Gastroesophageal sphincter (tissue), 3 donors: ENCODE data around the gene FREM1.

ENCODE experiments used
- EP300 ChIP-seq: sonication (generic); formaldehyde crosslinking; IDR thresholded peaks from one replicate; pipeline ENCODE4 v1.6.1; 2017; ENCODE audit warnings: antibody characterized with exemption, mild to moderate bottlenecking
- POLR2A ChIP-seq, 2 donors: fragments of 450-650 bp; IDR thresholded peaks; one replicate each; pipeline ENCODE4 v1.6.1; 2017; ENCODE audit warnings: antibody characterized with exemption in 2 of 2, mild to moderate bottlenecking in 2 of 2, moderate library complexity in 1 of 2
- TF ChIP-seq, protein P1 (sequence below), 4 experiments: fragments of 200-600 bp in 2 of 4; fragments of 450-650 bp in 2 of 4; sonication (generic) in 1 of 4; IDR thresholded peaks; one replicate each; pipeline ENCODE4 v1.5.1; 2017 to 2019; ENCODE audit warnings: antibody characterized with exemption in 4 of 4, mild to moderate bottlenecking in 2 of 4, moderate library complexity in 2 of 4

DNA sequence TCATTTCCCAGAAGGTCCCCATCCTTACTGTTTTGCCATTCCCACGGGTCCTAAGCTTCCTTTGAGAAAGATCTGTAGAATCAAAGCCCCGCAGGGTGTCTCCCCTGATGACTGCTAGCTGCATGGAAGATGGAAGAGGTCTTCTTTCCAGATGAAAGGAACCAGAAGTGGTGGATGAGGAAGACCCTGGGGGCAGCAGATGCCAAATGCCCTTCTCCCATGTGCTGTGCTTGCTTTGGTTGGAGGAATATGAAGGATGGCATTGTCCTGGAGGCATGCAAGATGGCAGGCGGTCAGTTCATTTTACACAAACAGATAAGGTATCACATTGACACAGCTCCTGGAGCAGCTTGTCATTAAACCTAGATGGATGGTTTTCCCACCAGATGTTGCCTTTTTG is 161.9 kb downstream of the FREM1 start:
- TF ChIP-seq EP300: no peak
- TF ChIP-seq, protein P1, sequence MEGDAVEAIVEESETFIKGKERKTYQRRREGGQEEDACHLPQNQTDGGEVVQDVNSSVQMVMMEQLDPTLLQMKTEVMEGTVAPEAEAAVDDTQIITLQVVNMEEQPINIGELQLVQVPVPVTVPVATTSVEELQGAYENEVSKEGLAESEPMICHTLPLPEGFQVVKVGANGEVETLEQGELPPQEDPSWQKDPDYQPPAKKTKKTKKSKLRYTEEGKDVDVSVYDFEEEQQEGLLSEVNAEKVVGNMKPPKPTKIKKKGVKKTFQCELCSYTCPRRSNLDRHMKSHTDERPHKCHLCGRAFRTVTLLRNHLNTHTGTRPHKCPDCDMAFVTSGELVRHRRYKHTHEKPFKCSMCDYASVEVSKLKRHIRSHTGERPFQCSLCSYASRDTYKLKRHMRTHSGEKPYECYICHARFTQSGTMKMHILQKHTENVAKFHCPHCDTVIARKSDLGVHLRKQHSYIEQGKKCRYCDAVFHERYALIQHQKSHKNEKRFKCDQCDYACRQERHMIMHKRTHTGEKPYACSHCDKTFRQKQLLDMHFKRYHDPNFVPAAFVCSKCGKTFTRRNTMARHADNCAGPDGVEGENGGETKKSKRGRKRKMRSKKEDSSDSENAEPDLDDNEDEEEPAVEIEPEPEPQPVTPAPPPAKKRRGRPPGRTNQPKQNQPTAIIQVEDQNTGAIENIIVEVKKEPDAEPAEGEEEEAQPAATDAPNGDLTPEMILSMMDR (IDR thresholded peaks at IDR 0.05): no peak
- no peak for TF ChIP-seq POLR2A (IDR thresholded peaks at IDR 0.05)
